GM18526 (cell line): Measurements from ENCODE around the gene RFPL3.
"Not testable (repeated sequence)": the region's sequence is repeated elsewhere in the genome, so short reads cannot be mapped to it uniquely, and the experiment has no call there.

ENCODE experiments used
- POLR2A ChIP-seq: IDR thresholded peaks from 3 replicates; pipeline ENCODE4 v1.6.1; 2011; ENCODE audit not compliant: insufficient read length; ENCODE audit errors: extremely low read depth

The RFPL3 gene

GRCh38 chr22:32357567-32357966, at the start of gene RFPL3:
Gene RFPL3, plus strand, starts transcription at chr22:32357867. Its CDS starts 205 bp downstream, at chr22:32358072.
- not testable (repeated sequence) for TF ChIP-seq POLR2A

- no peak for TF ChIP-seq POLR2A
Observed at GRCh38 chr22:32308191-32308590, 49.5 kb upstream of the RFPL3 start.

- no peak for TF ChIP-seq POLR2A
Observed at GRCh38 chr22:32308934-32309333, 48.7 kb upstream of the RFPL3 start.

GRCh38 chr22:32309585-32310251, 47.9 kb upstream of the RFPL3 start:
- no peak for TF ChIP-seq POLR2A

- TF ChIP-seq POLR2A: no peak
Observed at GRCh38 chr22:32310777-32311176, 46.9 kb upstream of the RFPL3 start.

- no peak for TF ChIP-seq POLR2A
Observed at GRCh38 chr22:32311551-32312071, 46.1 kb upstream of the RFPL3 start.

- TF ChIP-seq POLR2A: no peak
Observed at GRCh38 chr22:32312748-32313147, 44.9 kb upstream of the RFPL3 start.

GRCh38 chr22:32313532-32313931, 44.1 kb upstream of the RFPL3 start:
- no peak for TF ChIP-seq POLR2A

- TF ChIP-seq POLR2A: no peak
Observed at GRCh38 chr22:32317524-32317923, 40.1 kb upstream of the RFPL3 start.

GRCh38 chr22:32318361-32318760, 39.3 kb upstream of the RFPL3 start:
- TF ChIP-seq POLR2A: no peak

GRCh38 chr22:32319861-32320406, 37.7 kb upstream of the RFPL3 start:
- TF ChIP-seq POLR2A: no peak

- no peak for TF ChIP-seq POLR2A
Observed at GRCh38 chr22:32322986-32323385, 34.7 kb upstream of the RFPL3 start.

- no peak for TF ChIP-seq POLR2A
Observed at GRCh38 chr22:32323513-32324164, 34.0 kb upstream of the RFPL3 start.

- TF ChIP-seq POLR2A: no peak
Observed at GRCh38 chr22:32324505-32325415, 32.9 kb upstream of the RFPL3 start.

GRCh38 chr22:32325416-32325801, 32.3 kb upstream of the RFPL3 start:
- TF ChIP-seq POLR2A: no peak

GRCh38 chr22:32325811-32326237, 31.8 kb upstream of the RFPL3 start:
- no peak for TF ChIP-seq POLR2A

- no peak for TF ChIP-seq POLR2A
Observed at GRCh38 chr22:32326647-32327046, 31.0 kb upstream of the RFPL3 start.
